Vagina (tissue), 2 donors: ENCODE data around the gene LZTR1. TPM values are rescaled to one million over a fixed set of nuclear protein-coding genes. Genes with fewer than 3 reads are reported as not detected.

Experiments
- DNase-seq, 2 donors: peaks; one replicate each; pipeline ENCODE4 v3.0.0-alpha.2; 2017; ENCODE audit errors: extremely low spot score in 2 of 2
- H3K27ac ChIP-seq: fragments of 200-600 bp; sonication (generic); one replicate; pipeline ENCODE4 v1.5.1; 2019
- H3K27me3 ChIP-seq: fragments of 200-600 bp; sonication (generic); one replicate; pipeline ENCODE4 v1.5.1; 2019
- H3K36me3 ChIP-seq, 2 donors: fragments of 200-600 bp; sonication (generic); one replicate each; pipeline ENCODE4 v1.5.1; 2017 to 2019
- H3K4me1 ChIP-seq: fragments of 200-600 bp; sonication (generic); one replicate; pipeline ENCODE4 v1.5.1; 2019
- H3K4me3 ChIP-seq, 2 donors: fragments of 200-600 bp; sonication (generic); 1 replicate in 1 of 2; 2 replicates in 1 of 2; pipeline ENCODE4 v1.5.1; 2016 to 2019
- H3K9me3 ChIP-seq: fragments of 200-600 bp; sonication (generic); one replicate; pipeline ENCODE4 v1.5.1; 2019
- POLR2A ChIP-seq, 2 donors: fragments of 450-650 bp; IDR thresholded peaks; one replicate each; pipeline ENCODE4 v1.6.1; 2017; ENCODE audit warnings: antibody characterized with exemption in 2 of 2, mild to moderate bottlenecking in 2 of 2, moderate library complexity in 2 of 2
- POLR2AphosphoS5 ChIP-seq, 2 donors: sonication (generic); formaldehyde crosslinking; IDR thresholded peaks; one replicate each; pipeline ENCODE4 v1.9.0; 2017; ENCODE audit warnings: antibody characterized with exemption in 2 of 2, mild to moderate bottlenecking in 2 of 2, low read depth in 1 of 2; ENCODE audit not compliant: insufficient read depth in 1 of 2
- intact Hi-C: fragments of 100-400 bp; cut with DNase I; formaldehyde crosslinking; loops from one replicate; pipeline ENCODE4 v1.15.1; 2023
- total RNA-seq: library from RNA; depleted of rRNA; stranded (reverse); fragments of >200 nt; gene quantifications from one replicate; pipeline ENCODE4 v1.2.3, GENCODE V29; 2016
- TF ChIP-seq, protein P1 (sequence below), 3 experiments: fragments of 450-650 bp in 2 of 3; fragments of 200-600 bp in 1 of 3; sonication (generic) in 1 of 3; IDR thresholded peaks; one replicate each; pipeline ENCODE4 v1.5.1; 2017 to 2019; ENCODE audit warnings: antibody characterized with exemption in 3 of 3, mild to moderate bottlenecking in 2 of 3, moderate library complexity in 2 of 3

LZTR1 gene
- total RNA-seq, 1 donor from 2014 or later, result 61.9 TPM

DNA sequence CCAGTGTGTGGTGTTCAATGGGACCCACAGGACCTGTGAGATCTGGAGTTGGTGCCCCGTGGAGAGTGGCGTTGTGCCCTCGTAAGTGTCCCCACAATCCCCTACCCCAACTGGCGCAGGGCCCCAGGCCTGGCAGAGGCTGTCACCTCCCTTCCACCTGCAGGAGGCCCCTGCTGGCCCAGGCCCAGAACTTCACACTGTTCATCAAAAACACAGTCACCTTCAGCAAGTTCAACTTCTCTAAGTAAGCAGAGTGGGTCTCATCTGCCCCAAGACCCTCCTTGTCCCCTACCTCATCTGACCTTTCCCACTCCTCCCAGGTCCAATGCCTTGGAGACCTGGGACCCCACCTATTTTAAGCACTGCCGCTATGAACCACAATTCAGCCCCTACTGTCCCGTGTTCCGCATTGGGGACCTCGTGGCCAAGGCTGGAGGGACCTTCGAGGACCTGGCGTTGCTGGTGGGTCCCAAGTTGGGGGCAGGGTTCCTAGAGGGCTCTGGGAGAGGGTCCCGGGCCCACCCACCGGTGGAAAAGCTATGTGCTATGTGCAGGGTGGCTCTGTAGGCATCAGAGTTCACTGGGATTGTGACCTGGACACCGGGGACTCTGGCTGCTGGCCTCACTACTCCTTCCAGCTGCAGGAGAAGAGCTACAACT is 41.0 kb downstream of the LZTR1 start:
- Histone ChIP-seq H3K27ac (no peak overlapping the region), H3K36me3 (no peaks in the 10 kb centered on the region), H3K9me3 (no peaks in the 10 kb centered on the region), H3K27me3 (no peaks in the 10 kb centered on the region), H3K4me3 (no peak overlapping the region), H3K4me1 (peaks cover 11% of the 10 kb centered on the region)
- intact Hi-C loops, result no loop called here
- no peak for DNase-seq
- TF ChIP-seq, protein P1, sequence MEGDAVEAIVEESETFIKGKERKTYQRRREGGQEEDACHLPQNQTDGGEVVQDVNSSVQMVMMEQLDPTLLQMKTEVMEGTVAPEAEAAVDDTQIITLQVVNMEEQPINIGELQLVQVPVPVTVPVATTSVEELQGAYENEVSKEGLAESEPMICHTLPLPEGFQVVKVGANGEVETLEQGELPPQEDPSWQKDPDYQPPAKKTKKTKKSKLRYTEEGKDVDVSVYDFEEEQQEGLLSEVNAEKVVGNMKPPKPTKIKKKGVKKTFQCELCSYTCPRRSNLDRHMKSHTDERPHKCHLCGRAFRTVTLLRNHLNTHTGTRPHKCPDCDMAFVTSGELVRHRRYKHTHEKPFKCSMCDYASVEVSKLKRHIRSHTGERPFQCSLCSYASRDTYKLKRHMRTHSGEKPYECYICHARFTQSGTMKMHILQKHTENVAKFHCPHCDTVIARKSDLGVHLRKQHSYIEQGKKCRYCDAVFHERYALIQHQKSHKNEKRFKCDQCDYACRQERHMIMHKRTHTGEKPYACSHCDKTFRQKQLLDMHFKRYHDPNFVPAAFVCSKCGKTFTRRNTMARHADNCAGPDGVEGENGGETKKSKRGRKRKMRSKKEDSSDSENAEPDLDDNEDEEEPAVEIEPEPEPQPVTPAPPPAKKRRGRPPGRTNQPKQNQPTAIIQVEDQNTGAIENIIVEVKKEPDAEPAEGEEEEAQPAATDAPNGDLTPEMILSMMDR (IDR thresholded peaks at IDR 0.05), result no peak
- TF ChIP-seq POLR2AphosphoS5 (IDR thresholded peaks at IDR 0.05; ENCODE audit: insufficient read depth in 1 of 2, low read depth in 1 of 2) (no peak), POLR2A (IDR thresholded peaks at IDR 0.05) (no peak)

GRCh38 chr22:21025266-21025665 is 43.2 kb downstream of the LZTR1 start:
- Histone ChIP-seq H3K4me1 (peaks cover 11% of the 10 kb centered on the region), H3K27ac (no peak overlapping the region)
- intact Hi-C loops, result no loop called here

DNA sequence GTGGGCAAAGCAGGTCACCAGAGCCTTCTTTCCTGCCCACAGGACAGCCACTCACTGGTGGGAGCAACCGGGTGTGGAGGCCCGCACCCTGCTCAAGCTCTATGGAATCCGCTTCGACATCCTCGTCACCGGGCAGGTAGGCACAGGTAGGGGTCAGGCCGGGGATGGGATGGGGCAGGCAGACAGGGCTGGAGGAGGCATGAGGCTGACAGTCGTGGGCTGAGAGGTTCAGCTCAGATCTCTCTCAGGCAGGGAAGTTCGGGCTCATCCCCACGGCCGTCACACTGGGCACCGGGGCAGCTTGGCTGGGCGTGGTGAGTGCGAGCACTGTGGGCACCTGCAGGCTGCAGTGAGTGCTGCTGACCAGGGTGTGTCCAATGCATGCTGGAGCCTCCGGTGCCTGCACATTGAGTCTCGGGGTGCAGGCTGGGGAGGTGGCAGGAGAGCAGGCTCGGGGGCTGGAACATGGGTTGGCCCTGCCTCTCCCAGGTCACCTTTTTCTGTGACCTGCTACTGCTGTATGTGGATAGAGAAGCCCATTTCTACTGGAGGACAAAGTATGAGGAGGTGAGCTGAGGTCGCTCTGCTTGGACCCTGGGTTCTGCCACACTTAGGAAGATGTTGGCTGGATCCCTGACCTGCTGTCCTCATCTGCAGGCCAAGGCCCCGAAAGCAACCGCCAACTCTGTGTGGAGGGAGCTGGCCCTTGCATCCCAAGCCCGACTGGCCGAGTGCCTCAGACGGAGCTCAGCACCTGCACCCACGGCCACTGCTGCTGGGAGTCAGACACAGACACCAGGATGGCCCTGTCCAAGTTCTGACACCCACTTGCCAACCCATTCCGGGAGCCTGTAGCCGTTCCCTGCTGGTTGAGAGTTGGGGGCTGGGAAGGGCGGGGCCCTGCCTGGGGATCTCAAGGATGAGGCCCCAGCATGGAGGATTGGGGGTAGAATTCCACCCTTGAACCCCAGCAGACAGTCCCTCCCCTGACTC is 44.0 kb downstream of the LZTR1 start:
- Histone ChIP-seq H3K9me3 (no peaks in the 10 kb centered on the region), H3K27ac (no peak overlapping the region), H3K36me3 (no peaks in the 10 kb centered on the region), H3K4me3 (no peak overlapping the region), H3K4me1 (peaks cover 11% of the 10 kb centered on the region), H3K27me3 (no peaks in the 10 kb centered on the region)
- no peak for DNase-seq
- intact Hi-C loops, result no loop called here
- TF ChIP-seq POLR2A (IDR thresholded peaks at IDR 0.05), result no peak
- TF ChIP-seq POLR2AphosphoS5 (IDR thresholded peaks at IDR 0.05; ENCODE audit: insufficient read depth in 1 of 2, low read depth in 1 of 2), result no peak
- TF ChIP-seq, protein P1 (IDR thresholded peaks at IDR 0.05), result no peak

More at GRCh38 chr22:21025266-21025665, 43.2 kb downstream of the LZTR1 start:
- Histone ChIP-seq H3K4me3 (no peak overlapping the region), H3K9me3 (no peaks in the 10 kb centered on the region), H3K27me3 (no peaks in the 10 kb centered on the region), H3K36me3 (no peaks in the 10 kb centered on the region)
- DNase-seq, result no peak
- TF ChIP-seq POLR2AphosphoS5 (IDR thresholded peaks at IDR 0.05; ENCODE audit: insufficient read depth in 1 of 2, low read depth in 1 of 2) (no peak), POLR2A (IDR thresholded peaks at IDR 0.05) (no peak)
- TF ChIP-seq, protein P1 (IDR thresholded peaks at IDR 0.05), result no peak

- H3K27ac ChIP-seq, result no peak overlapping the region
- intact Hi-C loops, result no loop called here
- H3K4me1 ChIP-seq, result peaks cover 18% of the 10 kb centered on the region
- TF ChIP-seq, protein P1 (IDR thresholded peaks at IDR 0.05), result no peak
- TF ChIP-seq POLR2A (IDR thresholded peaks at IDR 0.05) (no peak), POLR2AphosphoS5 (IDR thresholded peaks at IDR 0.05; ENCODE audit: insufficient read depth in 1 of 2, low read depth in 1 of 2) (no peak)
- no peaks in the 10 kb centered on the region for H3K36me3 ChIP-seq
- H3K9me3 ChIP-seq, result no peaks in the 10 kb centered on the region
- DNase-seq, result no peak
- H3K27me3 ChIP-seq, result no peaks in the 10 kb centered on the region
- no peak overlapping the region for H3K4me3 ChIP-seq
Measured at GRCh38 chr22:21026783-21027692, 44.9 kb downstream of the LZTR1 start.
